Activated CD8-positive, alpha-beta memory T cell treated with anti-CD3 and anti-CD28 coated beads, Interleukin-2, amount 50 U/mL, for 24 hours (primary cell): ENCODE data around the gene LITAF.
"Not testable (repeated sequence)": the region's sequence is repeated elsewhere in the genome, so short reads cannot be mapped to it uniquely, and the experiment has no call there.

Experiments used
- DNase-seq: peaks from one replicate; pipeline ENCODE4 v3.0.0-alpha.2; 2020; ENCODE audit errors: extremely low read depth

The LITAF gene

GRCh38 chr16:11597235-11598095 lies 10.7 kb upstream of the LITAF start:
- no peak for DNase-seq

GRCh38 chr16:11596572-11597226 lies 10.0 kb upstream of the LITAF start:
- no peak for DNase-seq

- no peak for DNase-seq
These were observed 6.9 kb upstream of the LITAF start for GRCh38 chr16:11593581-11593980.

- not testable (repeated sequence) for DNase-seq
These were observed 6.4 kb upstream of the LITAF start for GRCh38 chr16:11593076-11593475.

GRCh38 chr16:11591630-11592029 lies 4.9 kb upstream of the LITAF start:
- DNase-seq, result not testable (repeated sequence)

- no peak for DNase-seq
These were observed 2.5 kb upstream of the LITAF start for GRCh38 chr16:11589198-11589550.

GRCh38 chr16:11588321-11589197 lies 1.8 kb upstream of the LITAF start:
- DNase-seq, result no peak

GRCh38 chr16:11587643-11588247 lies 1.0 kb upstream of the LITAF start:
- no peak for DNase-seq

- DNase-seq, result no peak
These were observed 302 bp downstream of the LITAF start for GRCh38 chr16:11586378-11586855.

GRCh38 chr16:11585460-11586377 lies 1.0 kb downstream of the LITAF start:
- no peak for DNase-seq

- no peak for DNase-seq
These were observed 2.7 kb downstream of the LITAF start for GRCh38 chr16:11583889-11584565.

- no peak for DNase-seq
These were observed 3.6 kb downstream of the LITAF start for GRCh38 chr16:11583166-11583565.

- no peak for DNase-seq
These were observed 4.4 kb downstream of the LITAF start for GRCh38 chr16:11582157-11582814.

- DNase-seq, result no peak
These were observed 5.0 kb downstream of the LITAF start for GRCh38 chr16:11581678-11582077.

GRCh38 chr16:11580451-11581086 lies 6.2 kb downstream of the LITAF start:
- no peak for DNase-seq

- not testable (repeated sequence) for DNase-seq
These were observed 9.4 kb downstream of the LITAF start for GRCh38 chr16:11577290-11577660.

- DNase-seq, result no peak
These were observed 10.1 kb downstream of the LITAF start for GRCh38 chr16:11576427-11577289.

GRCh38 chr16:11575223-11575589 lies 11.5 kb downstream of the LITAF start:
- no peak for DNase-seq
